Nasal cavity respiratory epithelium epithelial cell of viscerocranial mucosa (primary cell): ENCODE data around the gene AAR2. TPM values are rescaled to one million over a fixed set of nuclear protein-coding genes. Genes with fewer than 3 reads are reported as not detected.

ENCODE experiments used
- total RNA-seq: library from RNA; depleted of rRNA; stranded (reverse); fragments of >200 nt; gene quantifications from 2 replicates; pipeline ENCODE4 v1.2.3, GENCODE V29; 2014

The AAR2 gene
- 21.2 and 23.4 TPM in 2 replicates for total RNA-seq

DNA sequence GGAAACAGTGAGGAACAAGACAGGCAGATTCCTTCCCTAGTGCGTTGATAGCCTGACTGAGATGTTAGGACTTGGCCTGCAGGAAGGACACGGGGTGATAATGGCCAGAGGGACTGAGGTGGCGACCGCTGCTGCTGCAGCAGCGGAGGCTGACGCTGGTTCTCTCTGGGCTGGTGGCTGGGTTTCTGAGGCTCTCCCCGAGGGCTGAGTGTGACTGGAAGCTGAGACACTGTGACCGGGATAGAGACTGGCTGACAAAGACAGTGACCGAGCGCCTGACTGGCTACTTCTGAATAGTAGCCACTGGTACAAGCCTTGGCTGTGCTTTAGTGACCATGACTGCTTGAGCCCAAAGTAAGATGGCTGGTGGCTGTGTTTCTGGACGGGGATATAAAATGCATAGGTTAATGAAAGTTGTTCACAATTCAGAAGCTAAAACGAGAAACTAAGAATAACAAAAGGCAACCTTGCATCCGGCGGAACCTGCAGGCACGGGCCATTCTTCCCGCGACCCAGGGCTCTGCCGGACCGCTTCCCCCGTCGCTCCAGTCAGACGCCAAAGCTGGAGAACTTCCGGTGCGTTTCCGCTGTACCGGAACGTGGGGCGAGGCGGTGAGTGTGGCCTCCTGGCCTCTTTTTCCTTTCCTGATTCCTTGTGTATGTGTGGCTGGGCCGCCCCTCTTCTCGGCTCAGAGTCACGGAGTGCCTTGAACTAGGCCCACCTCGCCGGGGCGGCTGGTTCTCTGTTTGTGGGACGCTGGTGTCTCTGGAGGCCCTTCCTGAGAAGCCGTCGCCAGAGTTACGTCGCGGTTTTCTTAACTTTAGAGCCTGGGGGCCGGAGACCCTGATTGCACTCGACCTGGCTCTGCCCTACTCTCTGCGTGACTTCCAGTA is at the start of gene AAR2:
Gene AAR2, plus strand, starts transcription at position 587 of the 894 bp plus-strand sequence. CDS start 3,391 bp downstream, outside the sequence.

GRCh38 chr20:36305602-36306551 is 69.6 kb downstream of the AAR2 start, which contains the start of gene DLGAP4:
Gene DLGAP4 (plus strand): TSS chr20:36306339. CDS start chr20:36431718, 125,379 bp downstream.

Other genes with a start within 250 kb of the AAR2 start
- gene EPB41L1, start 81.7 kb upstream of the AAR2 start, total RNA-seq, result 1.4 and 16.7 TPM in 2 replicates
- 21.9 and 42.1 TPM in 2 replicates for gene DLGAP4, start 69.9 kb downstream of the AAR2 start, total RNA-seq